ENCODE data around the gene PTGDS.

- no peak for TF ChIP-seq POLR2A (IDR thresholded peaks at IDR 0.05)
- no peak for TF ChIP-seq CTCF (IDR thresholded peaks at IDR 0.05 in 8 of 11, conservative IDR thresholded peaks at IDR 0.05 in 3 of 11)
Observed at GRCh38 chr9:136983656-136984314, 6.5 kb downstream of the PTGDS start.
